ENCODE measurements around the gene ASB15. TPM values are rescaled to one million over a fixed set of nuclear protein-coding genes. Genes with fewer than 3 reads are reported as not detected.

ASB15 gene
- total and polyA plus RNA-seq, 2 of the 13 experiments (the other 11 are each of a cell fraction or from before 2014, with no cell fraction given) = not detected

DNA sequence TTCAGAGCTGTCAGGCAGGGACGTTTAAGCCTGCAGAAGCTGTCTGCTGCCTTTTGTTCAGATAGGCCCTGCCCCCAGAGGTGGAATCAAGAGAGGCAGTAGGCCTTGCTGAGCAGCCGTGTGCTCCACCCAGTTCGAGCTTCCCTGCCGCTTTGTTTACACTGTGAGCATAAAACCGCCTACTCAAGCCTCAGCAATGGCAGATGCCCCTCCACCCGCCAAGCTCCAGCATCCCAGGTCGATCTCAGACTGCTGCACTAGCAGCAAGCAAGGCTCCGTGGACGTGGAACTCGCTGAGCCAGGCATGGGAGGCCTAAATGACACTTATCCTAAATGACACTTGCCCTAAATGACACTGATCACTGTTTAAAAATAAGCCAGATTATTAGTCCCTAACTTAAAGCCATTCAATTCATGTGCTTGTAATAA, 6.8 kb upstream of the ASB15 start (continued):
- TF ChIP-seq, protein P1, sequence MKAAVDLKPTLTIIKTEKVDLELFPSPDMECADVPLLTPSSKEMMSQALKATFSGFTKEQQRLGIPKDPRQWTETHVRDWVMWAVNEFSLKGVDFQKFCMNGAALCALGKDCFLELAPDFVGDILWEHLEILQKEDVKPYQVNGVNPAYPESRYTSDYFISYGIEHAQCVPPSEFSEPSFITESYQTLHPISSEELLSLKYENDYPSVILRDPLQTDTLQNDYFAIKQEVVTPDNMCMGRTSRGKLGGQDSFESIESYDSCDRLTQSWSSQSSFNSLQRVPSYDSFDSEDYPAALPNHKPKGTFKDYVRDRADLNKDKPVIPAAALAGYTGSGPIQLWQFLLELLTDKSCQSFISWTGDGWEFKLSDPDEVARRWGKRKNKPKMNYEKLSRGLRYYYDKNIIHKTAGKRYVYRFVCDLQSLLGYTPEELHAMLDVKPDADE (CRISPR knock-in tag; IDR thresholded peaks at IDR 0.05) = no peak
- TF ChIP-seq ZNF441 (CRISPR knock-in tag; IDR thresholded peaks at IDR 0.05; ENCODE audit: borderline replicate concordance) = 0 out of 2 replicates have a peak, but pooled peaks have one; percentile 26
- no peak for TF ChIP-seq ZNF260 (CRISPR knock-in tag; IDR thresholded peaks at IDR 0.05; ENCODE audit: borderline replicate concordance, low read depth)
- TF ChIP-seq SP2 (CRISPR knock-in tag; IDR thresholded peaks at IDR 0.05) = no peak
- TF ChIP-seq FOXA1 (IDR thresholded peaks at IDR 0.05) = no peak
- peak; percentile 81 for TF ChIP-seq FOXA1 (CRISPR knock-in tag; IDR thresholded peaks at IDR 0.05)
- TF ChIP-seq TAF1 (CRISPR knock-in tag; IDR thresholded peaks at IDR 0.05) = no peak
- no peak for TF ChIP-seq POLR2AphosphoS5 (IDR thresholded peaks at IDR 0.05; ENCODE audit: low read depth, low read length)
- TF ChIP-seq, protein P2, sequence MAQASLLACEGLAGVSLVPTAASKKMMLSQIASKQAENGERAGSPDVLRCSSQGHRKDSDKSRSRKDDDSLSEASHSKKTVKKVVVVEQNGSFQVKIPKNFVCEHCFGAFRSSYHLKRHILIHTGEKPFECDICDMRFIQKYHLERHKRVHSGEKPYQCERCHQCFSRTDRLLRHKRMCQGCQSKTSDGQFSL (CRISPR knock-in tag; IDR thresholded peaks at IDR 0.05) = 0 out of 2 replicates have a peak, but pooled peaks have one; percentile 35
- no peak for TF ChIP-seq ONECUT2 (CRISPR knock-in tag; IDR thresholded peaks at IDR 0.05)
- TF ChIP-seq FOXA3 (CRISPR knock-in tag; IDR thresholded peaks at IDR 0.05) = peak; percentile 61
- TF ChIP-seq, protein P3, sequence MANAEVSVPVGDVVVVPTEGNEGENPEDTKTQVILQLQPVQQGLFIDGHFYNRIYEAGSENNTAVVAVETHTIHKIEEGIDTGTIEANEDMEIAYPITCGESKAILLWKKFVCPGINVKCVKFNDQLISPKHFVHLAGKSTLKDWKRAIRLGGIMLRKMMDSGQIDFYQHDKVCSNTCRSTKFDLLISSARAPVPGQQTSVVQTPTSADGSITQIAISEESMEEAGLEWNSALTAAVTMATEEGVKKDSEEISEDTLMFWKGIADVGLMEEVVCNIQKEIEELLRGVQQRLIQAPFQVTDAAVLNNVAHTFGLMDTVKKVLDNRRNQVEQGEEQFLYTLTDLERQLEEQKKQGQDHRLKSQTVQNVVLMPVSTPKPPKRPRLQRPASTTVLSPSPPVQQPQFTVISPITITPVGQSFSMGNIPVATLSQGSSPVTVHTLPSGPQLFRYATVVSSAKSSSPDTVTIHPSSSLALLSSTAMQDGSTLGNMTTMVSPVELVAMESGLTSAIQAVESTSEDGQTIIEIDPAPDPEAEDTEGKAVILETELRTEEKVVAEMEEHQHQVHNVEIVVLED (CRISPR knock-in tag; IDR thresholded peaks at IDR 0.05; ENCODE audit: borderline replicate concordance) = no peak
- no peak for TF ChIP-seq ZNF790 (CRISPR knock-in tag; IDR thresholded peaks at IDR 0.05; ENCODE audit: borderline replicate concordance)
- TF ChIP-seq JUN (CRISPR knock-in tag; IDR thresholded peaks at IDR 0.05) = no peak
- TF ChIP-seq ZNF432 (CRISPR knock-in tag; IDR thresholded peaks at IDR 0.05; ENCODE audit: borderline replicate concordance) = no peak
- TF ChIP-seq ZNF792 (CRISPR knock-in tag; IDR thresholded peaks at IDR 0.05) = no peak
- TF ChIP-seq, protein P4, sequence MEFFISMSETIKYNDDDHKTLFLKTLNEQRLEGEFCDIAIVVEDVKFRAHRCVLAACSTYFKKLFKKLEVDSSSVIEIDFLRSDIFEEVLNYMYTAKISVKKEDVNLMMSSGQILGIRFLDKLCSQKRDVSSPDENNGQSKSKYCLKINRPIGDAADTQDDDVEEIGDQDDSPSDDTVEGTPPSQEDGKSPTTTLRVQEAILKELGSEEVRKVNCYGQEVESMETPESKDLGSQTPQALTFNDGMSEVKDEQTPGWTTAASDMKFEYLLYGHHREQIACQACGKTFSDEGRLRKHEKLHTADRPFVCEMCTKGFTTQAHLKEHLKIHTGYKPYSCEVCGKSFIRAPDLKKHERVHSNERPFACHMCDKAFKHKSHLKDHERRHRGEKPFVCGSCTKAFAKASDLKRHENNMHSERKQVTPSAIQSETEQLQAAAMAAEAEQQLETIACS (CRISPR knock-in tag; IDR thresholded peaks at IDR 0.05) = no peak
- no peak for TF ChIP-seq DPF2 (CRISPR knock-in tag; IDR thresholded peaks at IDR 0.05; ENCODE audit: borderline replicate concordance, low read depth)
- TF ChIP-seq HIVEP1 (CRISPR knock-in tag; IDR thresholded peaks at IDR 0.05) = no peak
- TF ChIP-seq MEIS1 (CRISPR knock-in tag; IDR thresholded peaks at IDR 0.05; ENCODE audit: borderline replicate concordance) = no peak
- TF ChIP-seq, protein P5, sequence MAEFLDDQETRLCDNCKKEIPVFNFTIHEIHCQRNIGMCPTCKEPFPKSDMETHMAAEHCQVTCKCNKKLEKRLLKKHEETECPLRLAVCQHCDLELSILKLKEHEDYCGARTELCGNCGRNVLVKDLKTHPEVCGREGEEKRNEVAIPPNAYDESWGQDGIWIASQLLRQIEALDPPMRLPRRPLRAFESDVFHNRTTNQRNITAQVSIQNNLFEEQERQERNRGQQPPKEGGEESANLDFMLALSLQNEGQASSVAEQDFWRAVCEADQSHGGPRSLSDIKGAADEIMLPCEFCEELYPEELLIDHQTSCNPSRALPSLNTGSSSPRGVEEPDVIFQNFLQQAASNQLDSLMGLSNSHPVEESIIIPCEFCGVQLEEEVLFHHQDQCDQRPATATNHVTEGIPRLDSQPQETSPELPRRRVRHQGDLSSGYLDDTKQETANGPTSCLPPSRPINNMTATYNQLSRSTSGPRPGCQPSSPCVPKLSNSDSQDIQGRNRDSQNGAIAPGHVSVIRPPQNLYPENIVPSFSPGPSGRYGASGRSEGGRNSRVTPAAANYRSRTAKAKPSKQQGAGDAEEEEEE (CRISPR knock-in tag; IDR thresholded peaks at IDR 0.05; ENCODE audit: borderline replicate concordance) = no peak
- no peak for TF ChIP-seq ZNF788 (CRISPR knock-in tag; IDR thresholded peaks at IDR 0.05; ENCODE audit: borderline replicate concordance)
- no peak for TF ChIP-seq ZNF589 (CRISPR knock-in tag; conservative IDR thresholded peaks at IDR 0.05)
- TF ChIP-seq, protein P6, sequence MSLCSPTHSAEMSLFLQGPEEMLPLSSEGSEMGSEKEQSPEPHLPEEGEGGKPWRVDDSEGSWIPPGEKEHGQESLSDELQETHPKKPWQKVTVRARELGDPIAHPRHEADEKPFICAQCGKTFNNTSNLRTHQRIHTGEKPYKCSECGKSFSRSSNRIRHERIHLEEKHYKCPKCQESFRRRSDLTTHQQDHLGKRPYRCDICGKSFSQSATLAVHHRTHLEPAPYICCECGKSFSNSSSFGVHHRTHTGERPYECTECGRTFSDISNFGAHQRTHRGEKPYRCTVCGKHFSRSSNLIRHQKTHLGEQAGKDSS (CRISPR knock-in tag; IDR thresholded peaks at IDR 0.05; ENCODE audit: borderline replicate concordance, low read depth) = no peak
- no peak for TF ChIP-seq KLF13 (CRISPR knock-in tag; IDR thresholded peaks at IDR 0.05)
- TF ChIP-seq ZSCAN29 (CRISPR knock-in tag; conservative IDR thresholded peaks at IDR 0.05) = no peak
